SK-N-SH (cell line): ENCODE data around the gene VTCN1. TPM values are rescaled to one million over a fixed set of nuclear protein-coding genes. Genes with fewer than 3 reads are reported as not detected.

ENCODE experiments used
- CTCF ChIA-PET: fragments of 300-600, 350-600 bp; formaldehyde crosslinking; extraction: SDS; loops from one replicate; lab custom pipeline; 2021; lab: Yijun Ruan, JAX
- POLR2A ChIA-PET: fragments of 350-600 bp; sonication (Branson Sonifier 250); formaldehyde crosslinking; extraction: SDS; loops from one replicate; lab custom pipeline; 2020; ENCODE audit warnings: antibody characterized with exemption, inconsistent platforms; lab: Yijun Ruan, JAX
- DNase-seq: peaks from one replicate; pipeline ENCODE4 v3.0.0; 2012
- H2AFZ ChIP-seq: fragments of 200-600 bp; sonication (generic); 2 replicates; pipeline ENCODE4 v1.8.1; 2016; ENCODE audit warnings: antibody characterized with exemption, mild to moderate bottlenecking, low read depth
- H3F3A ChIP-seq: fragments of 200-600 bp; sonication (generic); replicated peaks from 2 replicates; pipeline ENCODE3; 2016; ENCODE audit warnings: antibody characterized with exemption, mild to moderate bottlenecking; ENCODE audit not compliant: insufficient read depth
- H3K27ac ChIP-seq, 2 experiments: fragments of 200-500 bp in 1 of 2; fragments of 200-600 bp in 1 of 2; sonication (Bioruptor generic) in 1 of 2; sonication (generic), shearing (Covaris generic) in 1 of 2; 2 replicates each; pipeline versions ENCODE4 v1.5.1 to v1.6.1; 2014 to 2016; ENCODE audit warnings: low read depth in 2 of 2, inconsistent platforms in 1 of 2, low read length in 1 of 2, mild to moderate bottlenecking in 1 of 2, mixed read lengths in 1 of 2
- H3K27me3 ChIP-seq: fragments of 200-600 bp; sonication (generic), shearing (Covaris generic); 2 replicates; pipeline ENCODE4 v1.6.1; 2016; ENCODE audit warnings: mixed run types; ENCODE audit not compliant: insufficient read depth
- H3K36me3 ChIP-seq, 2 experiments: fragments of 200-500 bp in 1 of 2; fragments of 200-600 bp in 1 of 2; sonication (Bioruptor generic) in 1 of 2; sonication (generic) in 1 of 2; replicated peaks in 1 of 2; 2 replicates each; pipeline versions ENCODE3 to v1.5.1; 2014 to 2016; ENCODE audit warnings: low read length in 1 of 2, mild to moderate bottlenecking in 1 of 2; ENCODE audit not compliant: insufficient read depth in 2 of 2, control insufficient read depth in 1 of 2
- H3K4me1 ChIP-seq, 2 experiments: fragments of 200-500 bp in 1 of 2; fragments of 200-600 bp in 1 of 2; sonication (Bioruptor generic) in 1 of 2; sonication (generic), shearing (Covaris generic) in 1 of 2; 2 replicates each; pipeline versions ENCODE4 v1.5.1 to v1.6.1; 2014 to 2016; ENCODE audit warnings: low read depth in 1 of 2, low read length in 1 of 2, mixed run types in 1 of 2; ENCODE audit not compliant: insufficient read depth in 2 of 2, control insufficient read depth in 1 of 2
- H3K4me2 ChIP-seq: fragments of 200-600 bp; sonication (generic), shearing (Covaris generic); 2 replicates; pipeline ENCODE4 v1.6.1; 2017; ENCODE audit warnings: mixed run types
- H3K4me3 ChIP-seq, 2 experiments: fragments of 200-500 bp in 1 of 2; fragments of 200-600 bp in 1 of 2; sonication (Bioruptor generic) in 1 of 2; sonication (generic), shearing (Covaris generic) in 1 of 2; 2 replicates each; pipeline versions ENCODE4 v1.5.1 to v1.8.1; 2014 to 2016; ENCODE audit warnings: low read depth in 2 of 2, inconsistent platforms in 1 of 2, low read length in 1 of 2, mild to moderate bottlenecking in 1 of 2, mixed read lengths in 1 of 2, moderate library complexity in 1 of 2
- H3K79me2 ChIP-seq: fragments of 200-600 bp; sonication (generic); 2 replicates; pipeline ENCODE4 v1.8.1; 2017; ENCODE audit warnings: mild to moderate bottlenecking; ENCODE audit not compliant: insufficient read depth
- H3K9ac ChIP-seq: fragments of 200-600 bp; sonication (generic); 2 replicates; pipeline ENCODE4 v1.6.1; 2017; ENCODE audit warnings: mixed run types
- H3K9me2 ChIP-seq: fragments of 200-600 bp; sonication (generic); 2 replicates; pipeline ENCODE4 v1.6.1; 2017; ENCODE audit warnings: mixed run types
- H3K9me3 ChIP-seq: fragments of 200-600 bp; sonication (generic); 2 replicates; pipeline ENCODE4 v1.6.1; 2017; ENCODE audit warnings: mixed run types, mild to moderate bottlenecking, moderate library complexity
- H4K20me1 ChIP-seq: fragments of 200-600 bp; sonication (generic); 2 replicates; pipeline ENCODE4 v1.6.1; 2017; ENCODE audit warnings: mild to moderate bottlenecking, mixed run types; ENCODE audit not compliant: insufficient read depth
- CHD2 ChIP-seq: fragments of 150-350 bp; IDR thresholded peaks from 2 replicates; pipeline ENCODE4 v1.6.1; 2018; ENCODE audit warnings: low read length; ENCODE audit not compliant: partially characterized antibody
- EZH2phosphoT487 ChIP-seq: fragments of 200-600 bp; sonication (generic); IDR thresholded peaks from 2 replicates; pipeline ENCODE4 v1.6.1; 2017; ENCODE audit warnings: low read depth, mixed run types, mild to moderate bottlenecking, antibody characterized with exemption, moderate library complexity, borderline replicate concordance
- FOXM1 ChIP-seq: IDR thresholded peaks from 2 replicates; pipeline ENCODE4 v1.4.0; 2012; ENCODE audit warnings: low read depth, mild to moderate bottlenecking
- GABPA ChIP-seq: IDR thresholded peaks from 2 replicates; pipeline ENCODE4 v1.4.0; 2012; ENCODE audit warnings: low read depth, mild to moderate bottlenecking
- GATA2 ChIP-seq: sonication (generic); formaldehyde crosslinking; IDR thresholded peaks from 2 replicates; pipeline ENCODE4 v1.5.0; 2020; ENCODE audit warnings: mild to moderate bottlenecking, missing genetic modification reagents
- IRF3 ChIP-seq: fragments of 150-350 bp; IDR thresholded peaks from 2 replicates; pipeline ENCODE4 v1.6.1; 2016; ENCODE audit warnings: mild to moderate bottlenecking, low read depth, low read length
- MAX ChIP-seq: IDR thresholded peaks from 2 replicates; pipeline ENCODE4 v1.4.0; 2012; ENCODE audit warnings: low read depth
- MXI1 ChIP-seq: IDR thresholded peaks from 2 replicates; pipeline ENCODE4 v1.6.1; 2012; ENCODE audit warnings: mild to moderate bottlenecking, low read depth, low read length, improper control_type of control experiment
- NRF1 ChIP-seq: IDR thresholded peaks from 2 replicates; pipeline ENCODE4 v1.6.1; 2012; ENCODE audit warnings: low read depth, mild to moderate bottlenecking, low read length
- PBX3 ChIP-seq: IDR thresholded peaks from 2 replicates; pipeline ENCODE4; 2012
- POLR2AphosphoS5 ChIP-seq: IDR thresholded peaks from 2 replicates; pipeline ENCODE4 v1.6.1; 2012; ENCODE audit warnings: low read depth, low read length
- RAD21 ChIP-seq: IDR thresholded peaks from 2 replicates; pipeline ENCODE4 v1.6.1; 2012; ENCODE audit warnings: mild to moderate bottlenecking, low read length
- RCOR1 ChIP-seq: fragments of 150-350 bp; IDR thresholded peaks from 2 replicates; pipeline ENCODE4 v1.6.1; 2017; ENCODE audit warnings: antibody characterized with exemption, low read length
- SMC3 ChIP-seq: IDR thresholded peaks from 2 replicates; pipeline ENCODE4 v1.6.1; 2012; ENCODE audit warnings: low read depth, low read length, improper control_type of control experiment
- TCF12 ChIP-seq: IDR thresholded peaks from 2 replicates; pipeline ENCODE4 v1.4.0; 2012
- TEAD4 ChIP-seq: IDR thresholded peaks from 2 replicates; pipeline ENCODE4 v1.4.0; 2012; ENCODE audit warnings: mild to moderate bottlenecking, borderline replicate concordance; ENCODE audit not compliant: insufficient read depth
- USF2 ChIP-seq: fragments of 150-350 bp; IDR thresholded peaks from 2 replicates; pipeline ENCODE4 v1.6.1; 2017; ENCODE audit warnings: antibody characterized with exemption, low read length, low read depth, borderline replicate concordance
- ZBTB33 ChIP-seq: IDR thresholded peaks from 2 replicates; pipeline ENCODE4 v1.4.0; 2012; ENCODE audit warnings: low read depth, borderline replicate concordance
- WGBS: methylation state at CpG from one replicate; pipeline ENCODE4 v1.1.6; 2017; ENCODE audit warnings: low lambda C conversion rate; 5-methylcytosine and 5-hydroxymethylcytosine counted together
- polyA plus RNA-seq, 3 experiments: library from polyadenylated mRNA; depleted of rRNA; stranded (reverse); fragments of >200 nt; gene quantifications; 2 replicates each; pipeline ENCODE4 v1.2.3, GENCODE V29; 2012

The VTCN1 gene
- polyA plus RNA-seq, 1 of the 3 experiments (the other 2 are of a cell fraction), result not detected

GRCh38 chr1:117143172-117143571 lies 67.6 kb downstream of the VTCN1 start:
- H3K4me3 ChIP-seq, result no peak overlapping the region
- H2AFZ ChIP-seq, result no peak overlapping the region
- no peaks in the 10 kb centered on the region for H4K20me1 ChIP-seq
- H3K27me3 ChIP-seq, result no peaks in the 10 kb centered on the region
- peaks cover 27% of the 10 kb centered on the region for H3F3A ChIP-seq
- 0 out of 2 replicates have a peak overlapping the region, but pooled peaks have one; percentile 3 for H3K4me2 ChIP-seq
- TF ChIP-seq MAX (no peak), NRF1 (no peak), MXI1 (no peak), PBX3 (no peak), ZBTB33 (no peak), FOXM1 (no peak), TEAD4 (no peak), RAD21 (no peak), IRF3 (no peak)
- 0 out of 2 replicates have a peak overlapping the region, but pooled peaks have one; percentile 8 for H3K9ac ChIP-seq
- no peaks in the 10 kb centered on the region for H3K9me2 ChIP-seq
- CTCF ChIA-PET, result interaction anchor here (1.0 to 5.1 kb wide), 3 partner anchors 14 to 75 kb away, joined by 3 to 25 read pairs (median 3); no protein-coding TSS in a partner anchor
- no peaks in the 10 kb centered on the region for H3K9me3 ChIP-seq
- H3K27ac ChIP-seq, result peak overlapping the region in 1 of 2 experiments; percentile 92; a peak in 2 of 4 replicates
- no peaks in the 10 kb centered on the region for H3K36me3 ChIP-seq
- no peak for DNase-seq
- no peaks in the 10 kb centered on the region for H3K79me2 ChIP-seq
- H3K4me1 ChIP-seq, result peaks cover 2 to 41% of the 10 kb centered on the region in 2 experiments; a peak in 3 of 4 replicates
- POLR2A ChIA-PET, result no interaction called here

GRCh38 chr1:117142200-117142599 lies 68.5 kb downstream of the VTCN1 start:
- H3K79me2 ChIP-seq, result no peaks in the 10 kb centered on the region
- H3F3A ChIP-seq, result peaks cover 20% of the 10 kb centered on the region
- H3K36me3 ChIP-seq, result no peaks in the 10 kb centered on the region
- no peaks in the 10 kb centered on the region for H3K9me2 ChIP-seq
- H3K4me3 ChIP-seq, result no peak overlapping the region
- peak overlapping the region in 1 of 2 experiments; percentile 92; a peak in 2 of 4 replicates for H3K27ac ChIP-seq
- H3K4me2 ChIP-seq, result 0 out of 2 replicates have a peak overlapping the region, but pooled peaks have one; percentile 23
- no peaks in the 10 kb centered on the region for H4K20me1 ChIP-seq
- H3K4me1 ChIP-seq, result peaks cover 2 to 32% of the 10 kb centered on the region in 2 experiments; a peak in 3 of 4 replicates
- no peak overlapping the region for H3K9ac ChIP-seq
- DNase-seq, result peak; percentile 10
- WGBS, result 56% methylated on average over 2 of the region's 2 CpGs
- H3K27me3 ChIP-seq, result no peaks in the 10 kb centered on the region
- CTCF ChIA-PET, result interaction anchor here (1.5 to 5.1 kb wide), 3 partner anchors 13 to 27 kb away, joined by 3 to 25 read pairs (median 5); no protein-coding TSS in a partner anchor
- POLR2A ChIA-PET, result no interaction called here
- no peak overlapping the region for H2AFZ ChIP-seq
- no peaks in the 10 kb centered on the region for H3K9me3 ChIP-seq
- TF ChIP-seq RAD21 (no peak), POLR2AphosphoS5 (peak; percentile 73), USF2 (no peak), GATA2 (CRISPR knock-in tag) (peak; percentile 71), GABPA (no peak), SMC3 (no peak), TCF12 (peak; percentile 100), RCOR1 (peak; percentile 90; the same call in 1 of the 2 replicates), EZH2phosphoT487 (no peak), NRF1 (no peak), CHD2 (peak; percentile 51)
